Activated B cell treated with CpG ODN at 0.5 μM for 24 hours (primary cell): ENCODE measurements around the gene MPDZ. TPM values are rescaled to one million over a fixed set of nuclear protein-coding genes. Genes with fewer than 3 reads are reported as not detected.

ENCODE experiments used
- ATAC-seq: fragments of 200-7000 bp; cut with Tn5 transposase; one replicate; pipeline ENCODE4 v1.10.0; 2021; ENCODE audit warnings: low read depth, mild to moderate bottlenecking, moderate library complexity
- CTCF ChIA-PET: fragments of 350-600 bp; sonication (Branson Sonifier 250); formaldehyde crosslinking; loops from one replicate; lab custom pipeline; 2021; ENCODE audit warnings: antibody characterized with exemption; lab: Charles Lee
- POLR2A ChIA-PET: fragments of 350-600 bp; sonication (Branson Sonifier 250); formaldehyde crosslinking; loops from one replicate; lab custom pipeline; 2021; ENCODE audit warnings: antibody characterized with exemption; lab: Charles Lee
- DNase-seq: peaks from one replicate; pipeline ENCODE4 v3.0.0; 2022
- H3K27ac Mint-ChIP-seq: one replicate; pipeline ENCODE4 v1.8.0; 2020; ENCODE audit warnings: mixed read lengths
- H3K27me3 Mint-ChIP-seq: one replicate; pipeline ENCODE4 v1.8.0; 2021; ENCODE audit warnings: mixed read lengths
- H3K36me3 Mint-ChIP-seq: one replicate; pipeline ENCODE4 v1.8.0; 2021; ENCODE audit warnings: low read depth, mixed read lengths
- H3K4me1 Mint-ChIP-seq: one replicate; pipeline ENCODE4 v1.8.0; 2021; ENCODE audit warnings: mixed read lengths
- H3K4me3 Mint-ChIP-seq: one replicate; pipeline ENCODE4 v1.8.0; 2020; ENCODE audit warnings: mild to moderate bottlenecking, mixed read lengths
- H3K9me3 Mint-ChIP-seq: one replicate; pipeline ENCODE4 v1.8.0; 2020; ENCODE audit warnings: mixed read lengths
- intact Hi-C: fragments of 100-400 bp; cut with micrococcal nuclease; formaldehyde crosslinking; loops from one replicate; pipeline ENCODE4 v1.15.1; 2024
- total RNA-seq: library from RNA; stranded (reverse); gene quantifications from 2 replicates; pipeline ENCODE4 v1.2.3, GENCODE V29; 2022
- TF ChIP-seq, protein P1 (sequence below): fragments of 200-600 bp; IDR thresholded peaks from one replicate; pipeline ENCODE4 v1.8.0; 2022; ENCODE audit warnings: antibody characterized with exemption, mild to moderate bottlenecking

Gene MPDZ
- total RNA-seq, 1 donor from 2014 or later, result not detected

- Mint-ChIP-seq H3K27ac (no peak overlapping the region), H3K4me1 (no peaks in the 10 kb centered on the region), H3K9me3 (peaks cover 4% of the 10 kb centered on the region), H3K27me3 (no peaks in the 10 kb centered on the region), H3K4me3 (no peak overlapping the region), H3K36me3 (no peaks in the 10 kb centered on the region)
- DNase-seq (no peak), ATAC-seq (no peak)
- CTCF ChIA-PET, result no interaction called here
- TF ChIP-seq, protein P1, sequence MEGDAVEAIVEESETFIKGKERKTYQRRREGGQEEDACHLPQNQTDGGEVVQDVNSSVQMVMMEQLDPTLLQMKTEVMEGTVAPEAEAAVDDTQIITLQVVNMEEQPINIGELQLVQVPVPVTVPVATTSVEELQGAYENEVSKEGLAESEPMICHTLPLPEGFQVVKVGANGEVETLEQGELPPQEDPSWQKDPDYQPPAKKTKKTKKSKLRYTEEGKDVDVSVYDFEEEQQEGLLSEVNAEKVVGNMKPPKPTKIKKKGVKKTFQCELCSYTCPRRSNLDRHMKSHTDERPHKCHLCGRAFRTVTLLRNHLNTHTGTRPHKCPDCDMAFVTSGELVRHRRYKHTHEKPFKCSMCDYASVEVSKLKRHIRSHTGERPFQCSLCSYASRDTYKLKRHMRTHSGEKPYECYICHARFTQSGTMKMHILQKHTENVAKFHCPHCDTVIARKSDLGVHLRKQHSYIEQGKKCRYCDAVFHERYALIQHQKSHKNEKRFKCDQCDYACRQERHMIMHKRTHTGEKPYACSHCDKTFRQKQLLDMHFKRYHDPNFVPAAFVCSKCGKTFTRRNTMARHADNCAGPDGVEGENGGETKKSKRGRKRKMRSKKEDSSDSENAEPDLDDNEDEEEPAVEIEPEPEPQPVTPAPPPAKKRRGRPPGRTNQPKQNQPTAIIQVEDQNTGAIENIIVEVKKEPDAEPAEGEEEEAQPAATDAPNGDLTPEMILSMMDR, result no peak
- intact Hi-C loops, result no loop called here
- POLR2A ChIA-PET, result no interaction called here
Measured at GRCh38 chr9:13100914-13101572, 178.4 kb downstream of the MPDZ start.

DNA sequence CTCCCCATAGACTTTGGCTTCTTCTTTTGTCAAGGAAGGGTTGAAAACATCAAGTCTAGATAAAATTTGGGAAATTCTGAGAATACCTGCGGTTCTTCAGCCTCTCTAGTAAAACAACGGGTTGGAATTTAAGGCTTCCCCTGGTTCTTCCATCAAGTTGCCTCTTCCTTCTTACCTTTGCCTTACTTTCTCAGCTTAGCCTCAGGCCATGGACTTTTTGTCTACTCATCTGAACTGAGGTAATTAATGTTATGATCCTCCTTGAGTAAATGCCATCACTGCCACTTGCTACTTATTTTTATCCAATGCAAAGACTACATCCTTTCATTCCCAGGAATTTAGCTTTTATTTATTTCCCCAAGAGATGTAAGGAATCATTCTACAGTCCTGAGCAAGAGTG is 184.4 kb downstream of the MPDZ start:
- ChIA-PET CTCF (no interaction called here), POLR2A (no interaction called here)
- TF ChIP-seq, protein P1, result no peak
- Mint-ChIP-seq H3K4me1 (no peaks in the 10 kb centered on the region), H3K36me3 (no peaks in the 10 kb centered on the region), H3K27ac (no peak overlapping the region), H3K4me3 (no peak overlapping the region), H3K27me3 (no peaks in the 10 kb centered on the region), H3K9me3 (peaks cover 4% of the 10 kb centered on the region)
- no peak for ATAC-seq
- no peak for DNase-seq
- intact Hi-C loops, result no loop called here

DNA sequence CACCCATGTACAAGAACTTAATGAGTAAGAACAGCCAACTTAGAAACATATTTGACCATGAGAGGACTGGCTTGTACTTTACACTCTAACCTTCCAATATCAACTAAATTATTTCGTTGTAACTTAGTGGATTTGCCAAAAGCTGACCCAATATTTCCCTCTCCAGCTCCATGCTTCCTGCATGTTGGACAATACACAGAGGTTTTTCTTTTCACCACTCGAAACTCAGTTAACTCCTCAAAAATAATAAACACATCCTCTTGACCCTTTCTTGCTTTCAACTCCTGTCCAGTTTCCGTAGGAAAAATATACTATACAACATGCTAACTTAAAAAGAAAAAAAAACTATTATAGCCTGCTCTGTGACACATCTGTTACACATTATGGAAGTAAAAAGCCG is 188.9 kb downstream of the MPDZ start:
- CTCF ChIA-PET, result no interaction called here
- intact Hi-C loops, result no loop called here
- H3K27me3 Mint-ChIP-seq, result no peaks in the 10 kb centered on the region
- DNase-seq (no peak), ATAC-seq (no peak)
- no peak overlapping the region for H3K27ac Mint-ChIP-seq
- H3K36me3 Mint-ChIP-seq, result no peaks in the 10 kb centered on the region
- no peaks in the 10 kb centered on the region for H3K4me1 Mint-ChIP-seq
- H3K9me3 Mint-ChIP-seq, result no peaks in the 10 kb centered on the region
- no peak overlapping the region for H3K4me3 Mint-ChIP-seq
- TF ChIP-seq, protein P1, result no peak
- POLR2A ChIA-PET, result no interaction called here

DNA sequence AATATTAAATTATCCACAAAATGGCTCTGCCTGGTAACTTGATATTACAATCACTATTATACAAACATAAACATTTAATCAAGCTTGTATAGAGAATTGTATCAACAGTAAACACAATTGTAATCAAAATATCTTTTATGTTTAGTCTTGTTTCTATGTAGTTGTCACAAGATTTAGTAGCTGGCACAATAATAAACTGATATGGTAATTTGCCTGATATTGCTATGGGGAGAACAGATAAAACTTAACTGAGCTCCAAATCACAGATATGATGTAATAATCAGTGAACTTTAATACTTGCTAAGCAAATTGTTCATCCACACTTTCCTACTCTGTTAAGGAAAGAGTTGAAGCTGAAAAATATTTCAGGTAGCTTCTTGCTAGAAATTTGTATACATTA is 189.8 kb downstream of the MPDZ start:
- POLR2A ChIA-PET, result no interaction called here
- DNase-seq (no peak), ATAC-seq (no peak)
- TF ChIP-seq, protein P1, result no peak
- intact Hi-C loops, result loop anchor here (5.0 kb wide), 1 partner anchor 372 kb away; no protein-coding TSS in a partner anchor
- Mint-ChIP-seq H3K4me3 (no peak overlapping the region), H3K4me1 (no peaks in the 10 kb centered on the region), H3K27me3 (no peaks in the 10 kb centered on the region), H3K36me3 (no peaks in the 10 kb centered on the region), H3K9me3 (no peaks in the 10 kb centered on the region), H3K27ac (no peak overlapping the region)
- CTCF ChIA-PET, result interaction anchor here (0.8 kb wide), 1 partner anchor 318 kb away, joined by 3 read pairs; no protein-coding TSS in a partner anchor

DNA sequence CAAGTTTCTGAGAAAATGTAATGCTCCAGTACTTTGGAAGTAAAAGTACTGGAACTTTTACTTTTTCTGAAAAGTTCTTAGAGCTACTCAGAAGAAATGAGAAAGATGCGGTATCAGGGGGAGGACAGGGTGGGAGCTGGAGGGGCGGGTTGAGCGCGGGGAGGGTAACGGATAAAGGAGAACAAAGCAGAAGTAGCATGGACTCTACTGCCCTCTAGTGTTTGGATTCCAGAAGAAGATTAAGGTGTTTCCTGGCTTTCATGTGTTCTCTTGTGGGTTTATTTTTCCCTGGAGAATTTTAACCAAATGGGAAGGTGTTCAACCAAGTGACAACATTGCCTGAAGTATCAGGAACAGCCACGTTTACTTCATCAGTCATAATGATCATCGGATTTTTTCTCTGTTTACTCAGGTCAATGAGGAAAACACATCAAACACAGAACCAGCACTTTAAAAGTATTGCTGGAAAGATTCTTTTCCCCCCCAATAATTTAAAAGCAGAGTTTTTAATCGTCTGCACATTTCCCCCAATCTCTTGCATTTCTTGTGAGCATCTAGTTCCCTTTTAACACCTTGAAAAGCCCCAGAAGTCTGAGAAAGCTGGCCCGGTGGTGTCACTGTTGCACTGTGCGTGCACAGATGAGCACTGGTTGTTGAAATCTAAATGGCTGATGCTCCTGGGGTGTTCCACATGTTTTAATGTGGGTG is 190.6 kb downstream of the MPDZ start:
- intact Hi-C loops, result loop anchor here (5.0 kb wide), 1 partner anchor 372 kb away; no protein-coding TSS in a partner anchor
- TF ChIP-seq, protein P1, result no peak
- Mint-ChIP-seq H3K27ac (no peak overlapping the region), H3K9me3 (no peaks in the 10 kb centered on the region), H3K27me3 (no peaks in the 10 kb centered on the region), H3K4me3 (no peak overlapping the region), H3K36me3 (no peaks in the 10 kb centered on the region), H3K4me1 (no peaks in the 10 kb centered on the region)
- ATAC-seq (no peak), DNase-seq (no peak)
- ChIA-PET POLR2A (no interaction called here), CTCF (interaction anchor here (0.6 to 0.8 kb wide), 2 partner anchors 319 to 1246 kb away, joined by 3 read pairs; no protein-coding TSS in a partner anchor)
